SIG-M5 treated with dmso at 0.1 percent for 504 hours (cell line): ENCODE data around the gene SLC35F1.
"Not testable (repeated sequence)": the region's sequence is repeated elsewhere in the genome, so short reads cannot be mapped to it uniquely, and the experiment has no call there.

Experiments used
- DNase-seq: peaks from one replicate; lab custom pipeline; 2025; ENCODE audit not compliant: unreplicated experiment; lab: John Stamatoyannopoulos, UW

SLC35F1 gene

GRCh38 chr6:117924690-117925089 is 17.6 kb downstream of the SLC35F1 start:
- no peak for DNase-seq

DNA sequence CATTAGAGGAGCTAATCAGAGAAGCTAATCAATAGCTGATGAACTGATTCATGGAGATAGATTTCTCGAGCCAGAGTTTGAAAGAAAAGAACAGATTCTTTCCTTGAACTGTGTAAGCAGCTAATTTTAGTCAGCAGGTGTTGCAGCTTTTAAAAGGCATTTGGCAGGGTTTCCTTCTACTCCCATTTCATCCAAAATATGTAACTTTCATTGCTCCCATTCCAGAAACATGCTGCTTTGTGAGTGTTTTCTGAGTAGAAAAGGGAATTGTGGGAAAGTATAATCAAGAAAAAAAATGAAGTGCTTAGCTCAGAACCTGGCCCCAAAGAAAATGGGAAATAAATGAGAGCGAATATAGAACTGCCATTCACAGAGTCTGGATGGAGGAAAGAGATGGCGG is 20.8 kb downstream of the SLC35F1 start:
- no peak for DNase-seq

DNA sequence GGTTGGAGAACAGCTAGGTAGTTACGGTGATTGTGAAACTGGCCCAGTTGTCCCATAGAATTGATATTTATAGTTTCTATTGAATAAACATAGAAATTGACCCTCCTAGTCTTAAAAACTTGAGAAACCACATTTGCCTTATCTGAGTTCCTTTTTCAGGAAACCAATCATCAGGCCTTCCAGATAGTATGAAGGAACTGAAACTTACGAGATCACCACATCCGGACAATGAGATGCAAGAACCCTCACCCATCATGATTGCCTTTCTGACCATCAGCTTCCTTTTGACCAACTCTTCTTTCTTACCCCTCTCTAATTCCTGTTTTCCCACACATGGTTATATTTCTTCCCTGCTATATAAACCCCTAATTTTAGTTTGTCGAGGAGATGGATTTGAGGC is 21.8 kb downstream of the SLC35F1 start:
- no peak for DNase-seq

DNA sequence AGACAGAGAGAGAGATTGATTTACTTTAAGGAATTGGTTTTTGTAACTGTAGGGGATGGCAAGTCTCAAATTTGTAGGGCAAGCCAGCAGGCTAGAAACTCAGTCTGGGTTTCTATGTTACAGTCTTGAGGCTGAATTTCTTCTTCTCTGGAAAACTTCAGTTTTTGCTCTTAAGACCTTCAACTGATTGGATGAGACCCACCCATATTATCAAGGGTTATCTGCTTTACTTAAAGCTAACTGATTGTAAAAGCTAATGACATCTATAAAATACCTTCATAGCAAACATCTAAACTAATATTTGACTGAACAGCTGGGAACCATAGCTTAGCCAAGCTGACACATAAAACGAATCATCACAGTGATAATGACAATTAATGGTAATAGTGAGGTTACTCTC is 22.4 kb downstream of the SLC35F1 start:
- no peak for DNase-seq

DNA sequence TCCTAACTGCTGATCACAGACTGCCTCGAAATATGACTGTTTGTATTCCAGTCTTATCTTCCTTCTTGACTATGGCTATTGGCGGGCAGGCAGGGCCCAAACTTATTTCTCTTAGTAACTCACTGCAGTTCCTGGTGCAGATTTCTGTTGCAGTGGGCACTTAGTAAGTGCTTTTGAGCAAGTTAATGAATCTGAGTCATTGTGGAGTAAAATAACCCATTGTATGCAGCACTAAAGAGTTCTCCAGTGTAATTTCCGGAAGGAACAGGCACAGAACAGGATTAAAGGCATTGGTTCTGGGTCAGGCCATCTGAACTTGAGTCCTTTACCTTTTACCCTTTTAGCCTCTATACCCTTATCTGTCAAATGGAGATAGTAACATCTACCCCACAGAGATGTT is 23.6 kb downstream of the SLC35F1 start:
- no peak for DNase-seq

DNA sequence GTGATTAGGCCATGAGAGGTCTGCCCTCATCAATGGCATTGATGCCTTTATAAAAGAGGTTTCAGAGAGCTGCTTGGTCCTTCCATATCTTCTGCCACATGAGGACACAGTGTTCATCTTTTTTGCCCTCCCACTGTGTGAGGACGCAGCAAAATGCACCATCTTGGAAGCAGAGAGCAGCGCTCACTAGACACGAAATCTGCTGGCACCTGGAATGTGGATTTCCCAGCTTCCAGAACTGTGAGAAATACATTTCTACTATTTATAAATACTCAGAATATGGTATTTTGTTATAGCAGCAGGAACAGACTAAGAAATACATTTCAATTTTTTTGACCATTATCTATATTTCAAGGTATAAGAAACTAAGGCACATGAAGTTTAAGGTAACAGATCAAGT is 24.9 kb downstream of the SLC35F1 start:
- no peak for DNase-seq

- DNase-seq, result no peak
These were observed 25.6 kb downstream of the SLC35F1 start for GRCh38 chr6:117932676-117933075.

GRCh38 chr6:117933471-117933870 is 26.4 kb downstream of the SLC35F1 start:
- no peak for DNase-seq

GRCh38 chr6:117938311-117938995 is 31.4 kb downstream of the SLC35F1 start:
- DNase-seq, result no peak

DNA sequence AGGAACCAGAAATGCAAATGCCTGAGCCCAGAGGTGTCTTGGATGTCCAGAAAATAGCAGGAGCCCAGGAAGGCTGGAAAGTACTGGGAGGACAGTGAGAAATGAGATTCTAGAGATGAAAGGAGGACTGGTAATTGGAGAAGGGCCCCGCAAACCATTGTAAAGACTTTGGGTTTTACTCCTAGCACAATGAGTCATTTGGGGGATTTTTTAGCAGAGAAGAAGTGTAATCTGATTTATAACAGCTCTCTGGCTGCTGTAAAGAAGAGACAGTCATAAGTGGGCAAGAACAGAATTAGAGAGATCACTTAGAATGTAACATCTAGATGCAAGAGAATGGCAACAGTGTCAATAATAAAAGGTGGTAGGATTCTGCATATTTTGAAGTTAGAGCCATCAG is 40.2 kb downstream of the SLC35F1 start:
- DNase-seq, result no peak

DNA sequence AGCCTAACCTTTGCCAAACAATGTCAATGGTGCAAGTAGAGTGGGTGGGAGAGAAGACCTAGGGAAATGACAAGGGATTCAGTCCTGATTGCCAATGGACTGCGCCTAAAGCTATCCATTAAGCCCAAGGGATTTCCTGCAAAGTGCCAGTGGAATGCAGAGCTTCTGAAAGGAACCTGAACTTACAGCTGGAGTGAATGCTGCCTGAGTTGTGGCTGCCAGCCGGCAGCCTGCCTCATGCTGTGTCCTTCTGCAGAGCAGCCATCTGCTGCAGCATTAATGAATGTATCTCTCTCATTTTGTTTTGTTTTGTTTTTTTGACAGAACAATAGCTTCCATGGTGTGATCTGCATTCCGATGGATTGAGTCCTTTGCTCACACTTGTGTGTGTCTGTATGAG is 44.7 kb downstream of the SLC35F1 start:
- no peak for DNase-seq

- peak; percentile 14 for DNase-seq
These were observed 48.7 kb downstream of the SLC35F1 start for GRCh38 chr6:117955684-117956256.

DNA sequence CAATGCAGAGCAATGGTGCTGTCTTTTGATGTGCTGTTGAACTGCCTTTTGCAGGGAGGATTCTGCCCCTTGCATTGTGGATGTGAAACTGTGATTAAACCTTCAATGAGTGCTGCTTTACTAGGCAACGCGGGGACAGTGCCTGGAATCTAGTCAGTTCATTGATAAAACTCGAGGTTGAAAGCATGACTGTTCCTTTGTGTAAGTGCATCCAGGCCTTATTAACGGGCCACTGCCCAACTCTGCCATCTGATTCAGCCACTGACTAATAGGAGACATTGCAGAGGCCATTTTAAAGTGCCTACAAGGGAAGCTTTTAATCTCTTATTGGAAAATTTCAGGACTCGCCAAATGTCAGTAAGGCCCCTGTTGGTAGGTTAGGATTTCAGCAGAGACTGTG is 49.3 kb downstream of the SLC35F1 start:
- no peak for DNase-seq

DNA sequence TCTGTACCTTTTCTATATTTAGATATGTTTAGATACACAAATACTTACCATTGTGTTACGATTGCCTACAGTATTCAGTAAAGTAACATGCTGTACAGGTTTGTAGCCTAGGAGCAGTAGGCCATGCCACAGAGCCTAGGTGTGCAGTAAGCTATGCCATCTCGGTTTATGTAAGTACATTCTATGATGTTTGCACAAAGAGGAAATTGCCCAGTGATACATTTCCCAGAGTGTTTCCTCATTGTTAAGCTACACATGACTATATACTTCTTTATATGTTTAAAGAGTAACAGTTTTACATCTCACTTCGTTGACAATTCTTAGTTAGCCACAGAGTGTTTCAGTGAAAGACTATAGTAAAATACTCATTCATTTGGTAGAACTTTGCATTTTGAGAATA is 51.5 kb downstream of the SLC35F1 start:
- DNase-seq, result no peak

- DNase-seq, result no peak
These were observed 53.8 kb downstream of the SLC35F1 start for GRCh38 chr6:117960877-117961276.

- no peak for DNase-seq
These were observed 54.2 kb downstream of the SLC35F1 start for GRCh38 chr6:117961301-117961700.

GRCh38 chr6:117965763-117966162 is 58.7 kb downstream of the SLC35F1 start:
- DNase-seq, result not testable (repeated sequence)

GRCh38 chr6:117971637-117972036 is 64.6 kb downstream of the SLC35F1 start:
- no peak for DNase-seq

DNA sequence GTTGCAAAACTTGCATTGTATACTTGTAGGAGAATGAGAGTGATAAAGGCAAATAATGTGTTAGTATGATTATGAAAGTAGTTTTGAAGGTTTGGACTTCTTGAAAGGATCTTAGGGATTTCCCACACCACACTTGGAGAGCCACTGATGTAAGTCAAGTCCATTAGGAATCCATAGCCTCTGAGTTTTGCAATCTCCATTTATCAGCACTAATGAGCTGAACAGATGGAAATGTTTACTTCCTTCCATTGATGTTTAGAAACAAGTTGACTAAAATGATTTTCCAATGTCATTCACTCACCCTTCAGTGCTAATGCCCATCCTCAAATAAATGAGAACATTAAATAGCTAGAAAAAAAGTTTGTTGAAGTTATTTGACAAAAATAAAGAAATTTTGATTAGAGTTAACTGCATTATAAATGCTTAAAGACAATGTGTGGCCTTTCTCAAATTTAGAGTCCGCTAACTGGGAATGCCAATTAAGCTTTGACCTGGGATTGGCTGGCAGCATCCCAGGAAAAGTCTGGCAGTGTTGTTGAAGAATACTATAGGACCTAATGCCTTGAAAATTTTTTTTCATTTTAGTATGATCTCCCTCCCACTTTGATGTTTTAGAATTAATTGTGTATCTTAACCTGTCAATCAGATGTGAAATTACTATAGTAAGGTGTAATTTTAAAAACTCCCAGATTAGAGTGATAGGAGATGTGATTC is 68.0 kb downstream of the SLC35F1 start:
- no peak for DNase-seq

DNA sequence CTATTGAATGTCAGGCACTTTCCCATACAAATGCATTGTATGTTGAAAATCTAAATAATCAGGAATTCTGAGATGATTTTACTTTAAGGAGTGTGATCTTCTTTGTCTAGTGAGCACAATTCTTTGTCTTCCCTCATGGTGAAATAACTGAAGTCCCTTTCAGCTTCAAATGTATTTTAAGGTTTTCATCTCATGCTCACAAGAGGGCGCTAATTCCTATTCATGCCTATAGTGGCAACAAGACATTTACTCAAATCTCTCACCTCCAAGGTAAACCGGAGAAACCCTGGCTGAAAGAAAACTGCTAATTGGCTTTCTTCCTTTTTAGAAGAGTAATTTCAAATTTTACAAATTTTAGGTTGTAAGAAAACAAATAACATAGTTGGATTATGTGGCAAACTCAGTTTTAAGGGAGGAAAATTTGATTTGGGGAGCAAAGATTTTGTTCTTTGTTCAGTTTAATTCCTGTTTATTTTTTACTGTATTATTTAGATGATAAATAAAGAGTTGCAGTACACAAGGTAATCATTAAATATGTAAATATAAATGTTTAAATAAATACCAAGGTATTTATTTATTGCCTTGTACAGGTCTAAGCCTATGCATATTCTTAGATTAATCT is 69.1 kb downstream of the SLC35F1 start:
- peak; percentile 38 for DNase-seq

DNA sequence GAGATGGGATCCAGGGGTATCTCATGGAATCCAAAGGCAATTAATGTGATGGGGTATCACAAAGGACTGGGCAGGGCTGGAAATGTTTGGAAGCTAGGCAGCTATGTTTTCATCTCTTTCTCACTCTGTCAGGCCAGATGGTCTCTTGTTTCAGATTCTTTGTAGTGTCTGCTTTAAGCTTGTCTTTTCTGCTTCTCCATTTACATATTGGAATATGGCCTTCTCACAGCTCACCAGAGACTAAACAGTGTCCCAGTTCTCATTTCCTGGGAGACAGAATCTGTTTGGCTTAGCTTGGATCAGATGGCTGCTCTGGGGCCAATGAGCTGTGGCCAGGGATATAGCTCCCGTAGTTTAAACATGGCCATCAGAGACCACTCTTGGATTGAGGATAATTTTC is 78.9 kb downstream of the SLC35F1 start:
- DNase-seq, result no peak

DNA sequence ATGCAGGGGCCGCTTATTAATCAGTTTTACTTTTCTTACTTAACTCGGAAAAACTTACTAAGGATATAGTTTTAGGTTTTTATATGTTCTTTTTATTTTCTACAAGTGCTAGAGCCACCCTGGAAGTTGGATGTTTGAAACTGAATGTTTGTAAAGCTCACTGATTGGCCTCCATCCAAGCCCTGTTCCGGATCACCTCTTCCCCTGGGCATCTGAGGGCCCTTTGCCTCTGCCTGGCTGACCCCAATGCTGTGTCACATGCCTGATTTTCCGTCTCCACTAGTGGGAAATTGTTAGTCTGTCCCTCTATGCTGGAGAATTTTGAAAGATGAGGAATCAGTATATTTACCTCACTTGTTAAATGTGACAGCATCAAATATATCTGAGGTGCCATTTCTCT is 79.3 kb downstream of the SLC35F1 start:
- DNase-seq, result no peak
